ENCODE measurements around the gene C1orf87.

DNA sequence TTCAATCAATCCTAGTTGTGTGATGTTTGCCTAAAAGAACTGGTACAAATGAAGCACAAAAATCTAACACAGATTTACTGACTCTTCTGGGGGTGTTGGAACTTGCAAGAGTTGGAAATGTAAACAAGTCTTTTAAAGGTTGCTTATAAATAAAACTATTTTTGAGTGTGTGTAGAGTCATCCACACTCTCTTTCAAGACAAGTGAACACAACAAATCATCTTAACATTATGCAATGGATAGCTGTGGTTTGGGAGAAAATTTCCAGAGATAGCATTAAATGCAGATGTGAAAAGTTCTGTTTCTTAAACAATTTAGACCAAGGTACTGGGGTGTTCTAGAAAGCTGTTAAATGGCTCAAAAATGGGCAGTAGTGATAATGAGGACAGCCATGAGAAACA, 28.7 kb downstream of the C1orf87 start:
- no peak for TF ChIP-seq CTCF (IDR thresholded peaks at IDR 0.05; ENCODE audit: low read length)
- TF ChIP-seq EZH2phosphoT487 (IDR thresholded peaks at IDR 0.05; ENCODE audit: low read length) = no peak
- no peak for TF ChIP-seq EZH2 (optimal IDR thresholded peaks at IDR 0.05; ENCODE audit: low read depth, low read length)
